GM18868 (cell line): ENCODE data around the gene RPRML.

ENCODE experiments used
- ATAC-seq: cut with Tn5 transposase; IDR thresholded peaks from one replicate; pipeline ENCODE4 v1.9.1; 2021; ENCODE audit warnings: mild to moderate bottlenecking, moderate library complexity; ENCODE audit not compliant: unreplicated experiment

RPRML gene

DNA sequence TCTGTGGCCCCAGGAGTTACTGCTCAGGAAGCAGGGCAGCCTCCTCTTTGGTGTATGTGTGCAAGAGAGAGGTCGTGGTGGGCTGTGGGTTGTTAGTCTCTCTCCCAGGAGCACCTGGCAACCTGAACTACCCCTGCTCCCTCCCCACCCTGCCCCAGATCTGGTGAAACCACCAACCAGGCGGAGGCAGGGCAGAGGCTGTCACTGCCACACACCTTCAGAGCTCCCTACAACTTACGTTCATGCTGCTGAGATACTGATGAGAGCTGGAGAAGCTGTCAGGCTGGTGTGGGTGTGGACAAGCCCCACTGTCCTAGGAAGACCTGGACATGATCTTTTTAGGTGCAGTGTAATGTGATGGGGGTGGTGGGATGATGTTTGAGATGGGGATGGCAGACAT is 31.8 kb downstream of the RPRML start:
- ATAC-seq, result no peak

DNA sequence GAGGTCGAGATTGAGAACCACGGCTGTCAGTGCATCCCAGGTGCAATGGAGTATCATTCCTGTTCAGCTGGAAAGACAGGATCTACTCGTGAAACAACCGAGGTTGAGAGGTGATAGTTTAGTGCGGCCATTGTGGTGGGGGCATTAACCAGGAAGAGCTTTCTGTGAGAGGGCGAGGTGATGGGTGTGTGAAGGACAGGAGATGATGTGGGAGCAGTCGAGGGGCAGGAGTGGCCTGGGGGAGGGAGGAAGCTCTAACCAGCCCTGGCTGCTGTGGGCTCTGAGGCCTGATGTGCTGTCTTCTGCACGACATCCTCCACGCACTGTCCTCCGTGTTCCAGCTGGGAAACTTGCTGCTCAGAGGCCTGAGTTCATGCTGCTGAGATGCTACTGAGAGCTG is 34.1 kb downstream of the RPRML start:
- no peak for ATAC-seq

DNA sequence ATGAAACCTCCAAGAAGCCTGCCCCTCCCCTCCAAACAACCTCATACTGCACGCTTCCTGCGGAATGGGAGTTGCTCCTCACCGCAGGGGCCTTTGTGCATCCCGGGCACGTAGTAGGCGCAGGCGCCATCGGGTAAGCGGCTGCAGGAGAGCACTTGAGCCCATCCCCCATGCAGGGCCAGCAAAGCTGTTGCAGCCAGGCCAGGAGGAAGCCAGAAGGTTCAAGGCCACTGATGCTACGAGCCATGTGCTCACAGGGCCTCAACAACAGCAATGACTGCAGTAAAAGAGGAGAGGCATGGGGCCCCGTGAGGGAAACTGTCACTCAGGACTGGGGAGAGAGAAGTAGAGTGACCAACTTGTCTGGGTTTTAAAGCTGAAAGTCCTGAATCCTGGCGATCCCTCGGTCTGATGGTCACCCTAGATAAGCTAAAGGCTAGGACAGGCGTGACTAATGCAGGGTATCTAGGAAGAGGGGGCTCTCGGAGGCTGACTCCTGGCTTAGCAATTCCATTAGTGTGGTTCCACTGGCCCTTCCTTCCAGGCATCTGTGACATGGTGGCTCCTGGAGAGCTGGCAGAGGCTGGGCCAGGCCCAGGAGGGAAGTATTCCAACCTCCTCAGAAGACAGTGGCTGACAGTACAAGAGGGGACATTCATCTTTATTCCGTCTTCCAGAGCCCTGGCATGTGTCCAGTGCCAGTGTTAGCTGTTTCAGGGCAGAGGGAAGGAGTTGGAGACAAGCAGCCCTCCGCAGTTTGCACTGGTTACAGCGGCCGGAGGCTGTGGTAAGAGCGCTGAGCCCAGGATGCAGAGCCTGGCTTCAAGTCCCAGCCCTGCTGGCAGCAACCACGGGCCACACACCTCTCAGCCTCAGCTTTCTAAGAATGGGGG is 35.3 kb downstream of the RPRML start:
- no peak for ATAC-seq

DNA sequence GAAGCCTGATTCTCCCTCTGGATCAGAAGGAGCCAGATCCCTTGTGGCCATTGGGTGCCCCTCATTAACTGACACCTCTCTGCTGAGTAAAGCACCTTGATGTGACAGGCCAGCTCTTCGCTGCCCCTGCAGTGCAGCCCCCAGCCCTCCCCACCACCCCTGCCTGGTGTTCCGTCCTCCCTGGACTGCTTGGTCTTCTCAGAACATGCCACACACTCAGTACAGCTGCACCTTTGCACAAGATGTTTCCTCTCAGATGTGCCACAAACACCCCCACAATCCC is 35.9 kb downstream of the RPRML start:
- ATAC-seq, result no peak

DNA sequence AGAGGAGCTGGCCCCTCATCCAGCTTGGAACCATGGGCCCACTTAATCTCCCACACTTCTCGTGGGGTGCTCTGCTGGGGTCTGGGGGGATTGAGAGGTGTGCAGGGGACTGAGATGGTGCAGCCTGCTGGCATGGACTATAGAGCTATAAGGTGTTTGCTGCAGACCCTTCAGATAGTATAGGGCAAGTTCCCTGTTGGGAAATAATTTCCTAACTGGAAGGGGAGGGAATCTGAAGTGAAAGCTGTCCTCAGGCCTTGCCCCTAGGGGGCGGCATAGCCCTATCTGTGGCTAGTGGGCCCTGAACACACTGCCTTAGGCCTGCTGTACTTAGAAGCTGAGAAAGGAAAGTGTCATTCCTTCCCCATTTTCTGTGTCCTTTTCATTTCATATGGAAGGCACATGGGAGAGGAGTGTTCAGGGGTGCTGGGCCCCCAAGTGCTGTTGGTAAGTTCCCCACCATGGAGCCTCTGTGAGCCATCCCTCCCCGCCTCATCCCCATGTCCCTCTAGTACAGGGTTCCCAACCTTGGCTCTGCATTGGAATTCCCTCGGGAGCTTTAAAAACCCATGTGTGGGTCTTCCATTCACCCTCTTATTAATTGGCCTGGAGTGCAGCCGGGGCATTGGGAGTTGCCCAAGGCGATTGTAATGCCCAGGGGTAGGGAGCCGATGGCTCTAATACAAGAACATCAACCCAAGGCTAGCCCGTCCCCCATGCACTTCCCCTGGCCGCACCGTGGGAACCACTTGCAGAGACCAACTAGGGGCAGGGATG is 36.4 kb downstream of the RPRML start:
- no peak for ATAC-seq

DNA sequence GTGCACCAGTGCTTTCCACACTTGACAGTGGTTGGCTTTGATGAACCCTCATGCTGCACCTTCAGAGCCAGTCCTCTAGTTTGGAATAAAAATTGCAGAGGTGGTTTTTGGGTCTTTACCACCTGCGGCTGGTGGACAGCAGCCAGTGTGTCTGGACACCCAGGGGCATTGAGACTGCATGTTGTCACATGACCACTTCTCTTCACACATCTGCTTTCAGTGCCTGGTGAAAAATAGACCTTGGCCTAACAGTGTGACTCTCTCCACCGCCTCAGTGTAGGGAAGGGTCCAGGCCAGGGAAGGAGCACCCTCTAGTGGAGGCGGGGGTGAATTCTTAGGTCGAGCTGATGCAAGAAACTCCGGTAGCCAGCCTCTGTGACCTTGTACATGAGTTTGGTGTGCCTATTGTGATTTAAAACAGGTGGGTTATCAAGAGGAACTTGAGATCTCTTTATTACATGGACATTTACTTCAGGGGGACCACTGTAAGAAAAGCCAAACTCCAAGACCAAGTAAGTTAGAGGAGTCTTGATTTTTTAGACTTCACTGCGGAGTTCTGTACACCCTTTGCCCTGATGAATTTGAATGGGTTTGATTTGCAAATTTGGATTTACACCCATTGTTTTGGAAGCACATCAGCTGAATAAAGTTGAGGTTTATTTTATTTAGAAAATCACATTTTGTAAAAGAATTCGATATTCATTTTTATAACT is 38.2 kb downstream of the RPRML start:
- ATAC-seq, result peak; percentile 69

DNA sequence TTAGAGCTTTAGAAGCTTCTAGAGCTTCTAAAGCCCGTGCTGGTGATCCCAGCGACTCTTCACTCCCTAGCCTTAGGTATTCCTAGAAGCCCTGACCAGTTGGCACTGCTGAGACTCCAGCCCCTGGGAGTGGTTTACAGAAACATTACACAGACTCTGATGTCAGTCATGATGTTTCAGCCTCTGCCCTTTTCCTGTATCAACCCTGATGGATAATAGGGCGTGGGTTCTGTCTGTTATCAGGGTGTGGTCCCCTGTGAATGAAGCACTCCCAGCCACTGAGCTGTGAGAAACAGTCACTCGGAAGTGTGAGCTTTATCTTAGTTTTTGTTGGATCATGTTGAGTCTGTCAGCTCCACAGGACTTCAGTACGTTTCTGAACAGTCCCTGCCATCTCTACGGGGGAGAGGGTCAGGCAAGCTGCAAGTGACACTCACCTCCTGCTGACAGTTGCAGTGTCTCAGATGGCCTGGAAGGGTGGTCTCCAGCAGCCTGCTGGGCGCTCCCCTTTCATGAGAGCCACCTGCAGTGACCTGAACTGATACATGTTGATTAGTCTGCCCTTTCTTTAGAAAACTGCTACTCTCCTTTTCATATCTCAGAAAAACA is 43.3 kb downstream of the RPRML start:
- ATAC-seq, result no peak

DNA sequence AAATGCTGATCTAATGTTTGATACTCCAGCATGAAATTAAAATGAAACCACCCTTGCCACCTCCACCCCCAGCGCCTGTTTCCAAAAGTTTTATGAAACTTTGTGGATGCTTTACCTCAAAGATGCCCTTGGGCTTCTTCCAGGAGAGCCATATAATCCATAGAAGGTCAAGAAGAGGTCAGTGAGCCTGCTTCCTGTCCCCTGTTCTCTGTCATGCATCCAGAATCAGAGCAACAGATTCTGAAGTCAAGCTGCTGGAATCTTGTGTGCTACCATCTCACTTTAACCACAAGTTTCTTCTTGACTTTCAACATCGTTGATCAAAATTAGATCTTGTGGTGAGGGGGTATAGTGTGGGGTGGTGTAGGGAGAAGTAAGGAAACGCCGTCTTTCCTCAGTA is 47.5 kb downstream of the RPRML start:
- ATAC-seq, result no peak

DNA sequence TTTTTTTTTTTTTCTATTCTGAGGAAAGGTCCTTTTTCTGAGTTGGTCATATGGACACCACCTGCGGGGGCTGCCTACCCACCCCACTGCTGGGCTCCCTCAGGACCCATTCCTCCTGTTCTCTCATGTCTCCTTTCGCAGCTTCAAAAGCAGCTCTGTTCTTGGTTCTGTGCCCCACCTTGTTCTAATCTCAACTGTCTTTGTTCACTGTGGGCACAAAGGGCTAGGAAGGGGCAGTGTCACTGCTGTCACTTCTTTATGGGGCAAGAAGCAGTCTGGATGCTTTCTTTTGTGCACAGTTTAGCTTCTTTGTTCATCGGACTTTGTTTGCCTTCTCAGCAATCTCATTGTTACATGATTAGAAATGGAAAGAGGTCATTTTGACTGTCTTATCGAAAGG is 49.0 kb downstream of the RPRML start:
- ATAC-seq, result no peak

DNA sequence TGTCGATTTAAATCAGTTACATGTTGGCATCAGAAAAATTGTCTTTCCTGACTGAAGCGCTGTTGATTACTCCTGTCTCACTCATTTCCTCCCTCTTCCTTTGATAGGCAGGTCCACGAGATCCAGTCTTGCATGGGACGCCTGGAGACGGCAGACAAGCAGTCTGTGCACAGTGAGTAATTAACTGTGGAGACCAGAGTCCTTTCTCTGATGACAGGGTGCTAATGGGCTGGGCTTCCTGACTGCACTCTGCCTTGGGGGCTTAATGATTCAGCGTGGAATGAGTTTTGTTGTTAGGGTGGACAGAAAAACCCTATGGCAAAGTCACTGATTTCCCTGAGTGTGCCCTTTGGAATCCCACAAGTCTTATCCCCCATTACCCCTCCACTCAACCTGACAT is 49.6 kb downstream of the RPRML start:
- ATAC-seq, result no peak

DNA sequence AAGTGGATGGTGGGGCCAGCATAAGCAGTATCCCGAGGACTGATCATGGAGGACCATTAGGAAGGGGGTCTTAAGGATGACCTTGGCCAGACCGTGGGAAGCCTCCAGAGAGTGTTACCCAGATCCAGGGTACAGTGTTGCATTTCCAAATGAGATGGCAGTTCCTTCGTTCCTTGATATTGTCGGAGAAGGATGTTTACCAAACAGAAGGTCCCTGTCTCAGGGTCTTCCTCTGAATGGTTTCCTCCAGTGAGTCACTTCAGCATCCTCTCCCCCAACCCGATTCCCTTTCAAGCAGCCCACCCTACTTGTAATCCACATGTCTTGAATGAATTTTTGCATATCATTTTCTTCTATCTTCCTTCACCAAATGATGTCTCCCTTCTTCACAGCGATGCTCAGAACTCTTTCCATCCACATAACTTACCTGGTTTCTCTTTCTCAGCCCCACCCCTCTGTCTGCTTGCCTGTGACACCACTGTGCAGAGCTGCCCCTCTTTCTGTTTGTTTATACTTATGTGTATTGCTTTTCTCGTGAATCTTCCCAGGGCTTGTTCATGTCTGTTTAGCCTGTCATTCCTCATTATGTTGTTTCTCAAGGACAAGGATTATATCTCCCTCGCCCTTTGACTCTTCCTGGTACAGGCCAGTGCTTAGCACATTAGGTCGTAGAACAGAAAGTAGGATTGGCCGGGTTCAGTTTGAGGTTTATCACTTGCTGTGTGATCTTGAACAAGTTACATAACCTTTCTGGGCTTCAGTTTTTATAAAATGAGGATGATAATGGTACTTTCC is 50.4 kb downstream of the RPRML start:
- ATAC-seq, result no peak
